Neuronal stem cell (in vitro differentiated cells): ENCODE measurements around the gene PLEKHA8.

Source experiments
- DNase-seq: peaks from one replicate; pipeline ENCODE4 v3.0.0-alpha.2; 2013; ENCODE audit warnings: low spot score
- H2AFZ ChIP-seq: one replicate; pipeline ENCODE4 v1.6.1; 2013; ENCODE audit warnings: mild to moderate bottlenecking, low read length, inconsistent platforms
- H2AK5ac ChIP-seq: 2 replicates; pipeline ENCODE4 v1.6.1; 2013; ENCODE audit warnings: low read depth, mild to moderate bottlenecking, inconsistent platforms, low read length, moderate library complexity, mixed read lengths
- H2BK120ac ChIP-seq: 2 replicates; pipeline ENCODE4 v1.6.1; 2013; ENCODE audit warnings: low read depth, mild to moderate bottlenecking, inconsistent platforms, low read length, moderate library complexity, mixed read lengths
- H2BK12ac ChIP-seq: one replicate; pipeline ENCODE4 v1.6.1; 2013; ENCODE audit warnings: low read length, inconsistent platforms
- H2BK15ac ChIP-seq: 2 replicates; pipeline ENCODE4 v1.6.1; 2013; ENCODE audit warnings: mild to moderate bottlenecking, low read length, inconsistent platforms, mixed read lengths
- H2BK5ac ChIP-seq: one replicate; pipeline ENCODE4 v1.6.1; 2013; ENCODE audit warnings: inconsistent platforms, mild to moderate bottlenecking, low read length, moderate library complexity
- H3K14ac ChIP-seq: one replicate; pipeline ENCODE4 v1.6.1; 2013; ENCODE audit warnings: low read length, inconsistent platforms
- H3K18ac ChIP-seq: 2 replicates; pipeline ENCODE4 v1.6.1; 2013; ENCODE audit warnings: low read length, inconsistent platforms
- H3K23ac ChIP-seq: 2 replicates; pipeline ENCODE4 v1.6.1; 2013; ENCODE audit warnings: low read depth, mild to moderate bottlenecking, mixed read lengths, low read length, inconsistent platforms; ENCODE audit not compliant: poor library complexity
- H3K27ac ChIP-seq: replicated peaks from 3 replicates; pipeline ENCODE4 v1.5.1; 2013; ENCODE audit warnings: low read length, inconsistent platforms
- H3K27me3 ChIP-seq, 3 experiments: 2 replicates each; pipeline ENCODE4 v1.6.1; 2013; ENCODE audit warnings: low read length in 3 of 3, mild to moderate bottlenecking in 2 of 3, inconsistent platforms in 1 of 3, low read depth in 1 of 3, mixed read lengths in 1 of 3, moderate library complexity in 1 of 3; ENCODE audit not compliant: control insufficient read depth in 3 of 3, insufficient read depth in 3 of 3
- H3K36me3 ChIP-seq, 2 donors: replicated peaks in 1 of 2; 2 replicates each; pipeline ENCODE4 v1.6.1; 2013; ENCODE audit warnings: low read length in 2 of 2; ENCODE audit not compliant: control insufficient read depth in 2 of 2, insufficient read depth in 2 of 2
- H3K4ac ChIP-seq: 2 replicates; pipeline ENCODE4 v1.6.1; 2013; ENCODE audit warnings: inconsistent platforms, mild to moderate bottlenecking, low read length, moderate library complexity
- H3K4me1 ChIP-seq, 2 donors: 1 replicate in 1 of 2; 2 replicates in 1 of 2; pipeline ENCODE4 v1.6.1; 2013; ENCODE audit warnings: low read length in 2 of 2, low read depth in 1 of 2; ENCODE audit not compliant: control insufficient read depth in 2 of 2, insufficient read depth in 1 of 2
- H3K4me2 ChIP-seq: one replicate; pipeline ENCODE4 v1.6.1; 2013; ENCODE audit warnings: mild to moderate bottlenecking, low read length, inconsistent platforms; ENCODE audit not compliant: insufficient read depth, poor library complexity, severe bottlenecking
- H3K4me3 ChIP-seq, 2 donors: 2 replicates each; pipeline ENCODE4 v1.5.1; 2013; ENCODE audit warnings: low read length in 2 of 2, mild to moderate bottlenecking in 2 of 2, inconsistent platforms in 1 of 2, moderate library complexity in 1 of 2
- H3K79me1 ChIP-seq: one replicate; pipeline ENCODE4 v1.6.1; 2013; ENCODE audit warnings: low read depth, mild to moderate bottlenecking, inconsistent platforms, low read length, moderate library complexity
- H3K9ac ChIP-seq: one replicate; pipeline ENCODE4 v1.6.1; 2013; ENCODE audit warnings: mild to moderate bottlenecking, low read depth, low read length, inconsistent platforms; ENCODE audit not compliant: poor library complexity
- H3K9me3 ChIP-seq, 2 donors: replicated peaks in 1 of 2; 2 replicates each; pipeline versions ENCODE3 to v1.6.1; 2013; ENCODE audit warnings: low read length in 2 of 2, mild to moderate bottlenecking in 2 of 2, inconsistent platforms in 1 of 2, low read depth in 1 of 2, mixed read lengths in 1 of 2, moderate library complexity in 1 of 2; ENCODE audit not compliant: control insufficient read depth in 2 of 2, insufficient read depth in 1 of 2
- H4K8ac ChIP-seq: one replicate; pipeline ENCODE4 v1.6.1; 2013; ENCODE audit warnings: low read depth, mild to moderate bottlenecking, inconsistent platforms, low read length, moderate library complexity
- H4K91ac ChIP-seq: one replicate; pipeline ENCODE4 v1.6.1; 2013; ENCODE audit warnings: low read length, low read depth, mild to moderate bottlenecking, inconsistent platforms; ENCODE audit not compliant: poor library complexity
- WGBS, 2 donors: extraction: QIAGEN DNeasy Blood & Tissue Kit; methylation state at CpG; one replicate each; pipeline ENCODE4 v1.1.7; 2013; ENCODE audit warnings: missing lambda C conversion rate in 2 of 2, mixed read lengths in 1 of 2; ENCODE audit not compliant: insufficient read length in 2 of 2, insufficient replicate concordance in 1 of 2; ENCODE audit errors: extremely low coverage in 2 of 2; 5-methylcytosine and 5-hydroxymethylcytosine counted together

The PLEKHA8 gene

DNA sequence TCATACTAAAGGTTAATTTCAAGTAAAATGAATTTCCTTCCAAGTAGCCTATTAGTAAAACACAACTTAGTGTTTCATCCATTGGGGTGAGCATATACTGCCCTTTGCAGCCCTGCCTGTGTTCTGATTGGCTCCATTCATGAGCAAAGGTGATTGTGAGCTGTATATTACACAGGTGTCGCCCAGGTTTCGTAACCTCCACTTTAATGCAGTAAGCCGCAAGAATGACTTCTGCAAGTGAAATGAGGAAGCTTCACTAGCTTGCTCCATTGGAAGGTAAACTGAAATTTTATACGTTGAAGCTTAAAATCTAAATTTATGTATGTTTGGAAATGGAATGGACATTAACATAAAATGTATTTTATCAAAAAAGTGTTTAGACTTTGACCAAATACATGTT, 131.0 kb downstream of the PLEKHA8 start:
- Histone ChIP-seq H2AFZ (no peak overlapping the region), H3K27me3 (no peaks in the 10 kb centered on the region), H2BK5ac (no peak overlapping the region), H3K14ac (no peak overlapping the region), H3K9me3 (no peaks in the 10 kb centered on the region), H3K23ac (no peak overlapping the region), H3K27ac (no peak overlapping the region), H4K91ac (no peak overlapping the region), H2AK5ac (no peak overlapping the region), H4K8ac (no peak overlapping the region), H3K4me3 (no peak overlapping the region), H2BK120ac (no peak overlapping the region), H3K4ac (no peak overlapping the region), H3K4me1 (peaks cover 16 to 31% of the 10 kb centered on the region in 2 donors), H3K79me1 (no peaks in the 10 kb centered on the region), H2BK12ac (no peak overlapping the region), H3K18ac (no peak overlapping the region), H3K36me3 (peaks cover 0 to 4% of the 10 kb centered on the region in 2 donors), H3K9ac (no peak overlapping the region), H3K4me2 (no peak overlapping the region), H2BK15ac (no peak overlapping the region)
- no peak for DNase-seq
- no CpG with 5 or more reads among the region's 4 CpGs for WGBS, 2 donors

DNA sequence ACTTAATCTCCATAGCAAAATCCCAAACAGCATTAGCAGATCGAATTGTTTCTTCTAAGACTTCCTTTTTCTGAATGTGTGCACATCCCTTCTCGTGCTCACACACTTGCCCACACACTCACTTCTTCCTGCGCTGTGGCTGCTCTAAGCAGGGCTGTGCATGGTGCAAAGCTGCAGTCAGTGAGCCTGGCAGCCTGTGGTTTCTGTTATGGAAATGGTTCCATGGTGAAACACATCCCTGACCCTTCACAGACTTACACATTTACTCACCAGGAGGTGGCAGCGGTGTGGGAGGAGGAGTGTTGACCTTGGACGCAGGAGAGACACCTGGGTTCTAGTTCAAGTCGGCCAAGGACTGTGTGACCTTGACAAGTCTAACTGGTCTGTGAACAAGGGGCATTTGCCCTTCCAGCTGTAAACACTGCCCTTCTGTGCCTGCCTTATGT, 131.5 kb downstream of the PLEKHA8 start:
- Histone ChIP-seq H3K4me1 (peaks cover 16 to 31% of the 10 kb centered on the region in 2 donors), H2BK5ac (no peak overlapping the region), H3K14ac (no peak overlapping the region), H2BK12ac (no peak overlapping the region), H2BK120ac (no peak overlapping the region), H3K27ac (no peak overlapping the region), H3K79me1 (no peaks in the 10 kb centered on the region), H2BK15ac (no peak overlapping the region), H2AK5ac (no peak overlapping the region), H3K9ac (no peak overlapping the region), H3K4me2 (no peak overlapping the region), H3K18ac (no peak overlapping the region), H3K9me3 (no peaks in the 10 kb centered on the region), H2AFZ (no peak overlapping the region), H3K23ac (no peak overlapping the region), H3K36me3 (peaks cover 0 to 2% of the 10 kb centered on the region in 2 donors), H3K4ac (no peak overlapping the region), H4K8ac (no peak overlapping the region), H3K27me3 (no peaks in the 10 kb centered on the region), H3K4me3 (no peak overlapping the region), H4K91ac (no peak overlapping the region)
- no CpG with 5 or more reads among the region's 6 CpGs for WGBS, 2 donors
- no peak for DNase-seq

DNA sequence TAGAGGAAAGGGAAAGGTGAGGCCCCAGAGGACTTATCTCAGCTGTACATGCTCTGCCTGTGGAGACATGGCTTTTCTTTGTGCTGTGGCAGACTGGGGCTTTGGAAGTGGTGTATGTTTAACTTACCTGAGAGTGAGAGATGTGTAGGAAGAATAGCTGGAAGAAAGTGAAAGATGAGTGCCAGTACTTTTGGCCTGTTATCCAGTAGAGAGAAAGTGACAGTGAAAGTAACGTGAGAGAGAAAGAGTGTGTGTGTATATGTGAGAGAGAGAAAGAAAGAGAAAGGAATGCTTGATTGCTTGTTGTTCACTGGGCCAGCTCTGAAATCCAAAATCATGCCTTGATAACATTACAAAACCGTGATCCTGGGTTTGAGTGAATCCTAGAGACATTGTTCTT, 132.1 kb downstream of the PLEKHA8 start:
- Histone ChIP-seq H3K79me1 (no peaks in the 10 kb centered on the region), H2AFZ (no peak overlapping the region), H2BK120ac (no peak overlapping the region), H2AK5ac (no peak overlapping the region), H3K4me1 (peaks cover 16 to 31% of the 10 kb centered on the region in 2 donors), H3K27me3 (no peaks in the 10 kb centered on the region), H3K4me2 (no peak overlapping the region), H3K4ac (no peak overlapping the region), H2BK12ac (no peak overlapping the region), H3K9ac (no peak overlapping the region), H4K91ac (no peak overlapping the region), H3K9me3 (no peaks in the 10 kb centered on the region), H4K8ac (no peak overlapping the region), H3K36me3 (no peaks in the 10 kb centered on the region), H3K23ac (no peak overlapping the region), H3K18ac (no peak overlapping the region), H3K27ac (no peak overlapping the region), H3K4me3 (no peak overlapping the region), H2BK15ac (no peak overlapping the region), H3K14ac (no peak overlapping the region), H2BK5ac (no peak overlapping the region)
- 100% methylated on average over 1 of the region's 2 CpGs for WGBS, 2 donors
- no peak for DNase-seq

DNA sequence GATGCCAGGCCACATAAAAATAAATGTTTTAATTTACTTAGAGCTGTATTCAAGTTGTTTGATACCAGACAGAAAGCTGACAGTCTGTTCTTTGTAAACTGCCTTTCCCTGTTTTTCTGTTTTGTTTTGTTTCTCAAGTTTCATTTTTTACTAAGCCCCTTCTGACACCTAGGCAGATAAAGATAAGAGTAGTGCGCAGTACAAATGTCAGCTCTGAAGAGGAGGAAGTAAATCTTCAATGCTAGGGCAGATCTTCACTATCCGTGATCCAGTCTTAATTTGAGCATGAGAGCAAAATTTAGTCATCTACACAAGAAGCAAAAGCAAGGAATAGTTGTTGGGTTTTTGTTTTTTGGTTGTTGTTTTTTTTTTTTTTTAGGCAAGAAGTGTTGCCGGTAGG, 133.9 kb downstream of the PLEKHA8 start:
- Histone ChIP-seq H3K79me1 (no peaks in the 10 kb centered on the region), H3K23ac (no peak overlapping the region), H3K4me1 (peaks cover 16 to 39% of the 10 kb centered on the region in 2 donors), H3K9ac (no peak overlapping the region), H4K8ac (no peak overlapping the region), H3K4me2 (no peak overlapping the region), H3K27me3 (peaks cover 0 to 6% (median 0%) of the 10 kb centered on the region in 3 experiments), H2BK12ac (no peak overlapping the region), H4K91ac (no peak overlapping the region), H3K36me3 (no peaks in the 10 kb centered on the region), H3K27ac (no peak overlapping the region), H2AK5ac (no peak overlapping the region), H2BK5ac (no peak overlapping the region), H3K18ac (no peak overlapping the region), H3K14ac (no peak overlapping the region), H3K4ac (no peak overlapping the region), H3K4me3 (no peak overlapping the region), H3K9me3 (no peaks in the 10 kb centered on the region), H2AFZ (no peak overlapping the region), H2BK15ac (no peak overlapping the region), H2BK120ac (no peak overlapping the region)
- no peak for DNase-seq
- no CpG with 5 or more reads among the region's 3 CpGs for WGBS, 2 donors
